GM18517 (cell line): ENCODE measurements around the gene HSPB6.
A peak's percentile ranks its signal among the peaks of the same experiment; 100 is the strongest.

Experiments
- ATAC-seq: cut with Tn5 transposase; IDR thresholded peaks from one replicate; pipeline ENCODE4 v1.9.1; 2021; ENCODE audit warnings: mild to moderate bottlenecking, moderate library complexity; ENCODE audit not compliant: unreplicated experiment

The HSPB6 gene

DNA sequence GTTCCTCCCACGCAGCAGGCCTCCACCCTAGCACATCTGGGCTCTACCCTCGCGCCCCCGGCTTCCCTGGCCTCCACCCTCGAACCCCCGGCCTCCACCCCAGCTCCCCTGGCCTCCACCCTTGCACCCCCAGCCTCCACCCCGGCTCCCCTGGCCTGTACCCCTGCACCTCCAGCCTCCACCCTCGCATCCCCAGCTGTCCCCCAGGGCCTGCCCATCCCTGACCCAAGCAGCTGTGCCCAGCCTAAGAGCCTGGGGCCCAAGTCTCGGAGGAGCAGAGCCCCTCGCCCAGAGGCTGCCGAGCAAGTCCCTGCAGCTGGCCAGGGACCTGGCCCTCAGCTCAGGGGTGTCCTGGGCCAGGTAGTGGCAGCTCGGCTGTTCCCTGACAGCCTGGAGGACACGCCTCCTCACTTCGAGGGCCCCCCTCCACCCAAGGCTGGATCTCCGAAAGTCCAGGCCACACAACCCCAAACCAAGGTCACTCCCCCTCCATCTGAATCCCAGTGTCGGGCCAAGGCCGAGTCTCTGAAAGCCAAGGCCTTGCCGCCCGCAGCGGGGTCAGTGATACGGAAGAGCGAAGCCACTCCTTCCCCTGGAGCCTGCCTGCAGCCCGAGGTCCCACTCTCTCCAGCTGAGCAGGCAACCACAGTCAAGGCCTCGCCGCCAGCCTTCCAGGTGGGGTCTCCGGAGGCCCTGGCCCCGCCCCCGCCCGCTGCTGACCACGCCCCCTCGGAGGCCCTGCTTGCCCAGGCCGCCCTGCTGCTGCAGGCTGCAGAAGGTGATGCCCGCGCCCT lies 10.7 kb upstream of the HSPB6 start:
- ATAC-seq, result no peak

DNA sequence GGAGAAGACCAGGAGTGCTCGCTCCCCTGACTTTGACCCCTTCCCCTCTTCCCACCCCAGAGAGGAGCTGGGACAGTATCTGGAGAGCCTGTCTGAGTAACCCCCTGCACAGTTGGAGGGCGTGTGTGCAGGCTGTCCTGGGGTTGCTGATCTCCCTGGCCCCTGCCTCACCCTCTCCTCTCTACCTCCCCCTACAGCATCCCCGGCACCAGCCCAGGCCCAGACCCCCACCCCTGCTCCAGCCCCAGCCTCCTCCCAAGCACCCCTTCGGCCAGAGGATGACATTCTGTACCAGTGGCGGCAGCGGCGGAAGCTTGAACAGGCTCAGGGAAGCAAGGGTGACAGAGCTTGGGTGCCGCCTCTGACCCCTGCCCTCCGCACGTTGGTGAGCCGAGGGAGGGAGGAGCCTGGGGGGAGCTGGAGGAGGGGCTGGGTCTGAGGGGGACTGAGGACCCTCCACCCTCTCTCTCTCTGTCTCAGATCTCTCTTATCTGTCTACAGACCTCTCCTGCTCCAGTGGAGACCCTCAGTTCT lies 9.8 kb upstream of the HSPB6 start:
- no peak for ATAC-seq

DNA sequence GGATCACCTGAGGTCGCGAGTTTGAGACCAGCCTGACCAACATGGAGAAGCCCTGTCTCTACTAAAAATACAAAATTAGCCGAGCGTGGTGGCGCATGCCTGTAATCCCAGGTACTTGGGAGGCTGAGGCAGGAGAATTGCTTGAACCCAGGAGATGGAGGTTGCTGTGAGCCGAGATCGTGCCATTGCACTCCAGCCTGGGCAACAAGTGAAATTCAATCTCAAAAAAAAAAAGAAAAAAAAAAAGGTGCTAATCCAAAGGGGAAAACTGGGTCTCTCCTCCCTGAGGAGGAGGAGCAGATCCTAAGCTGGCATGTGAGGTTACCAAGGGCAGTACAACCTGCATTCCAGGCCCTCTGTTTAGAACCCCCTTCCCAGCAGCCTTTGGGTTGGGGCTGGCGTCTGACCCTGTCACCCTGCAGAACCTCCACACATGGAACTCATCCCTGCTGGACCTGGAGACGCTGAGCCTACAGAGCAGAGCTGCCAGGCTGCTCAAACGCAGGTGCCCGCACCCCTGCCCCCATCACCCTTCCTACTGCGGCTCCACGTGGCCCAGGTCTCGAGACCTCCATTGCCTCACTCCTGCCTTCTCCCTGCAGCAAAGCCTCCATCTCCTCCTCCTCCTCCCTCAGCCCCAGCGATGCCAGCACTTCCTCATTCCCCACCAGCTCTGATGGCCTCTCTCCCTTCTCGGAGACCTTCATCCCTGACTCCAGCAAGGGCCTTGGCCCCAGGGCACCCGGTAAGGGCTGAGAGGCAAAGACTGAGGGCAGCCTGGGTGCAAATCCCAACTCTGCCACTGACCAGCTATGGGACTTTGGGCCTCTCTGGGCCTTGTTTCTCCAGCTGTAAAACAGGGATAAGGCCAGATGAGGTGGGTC lies 7.8 kb upstream of the HSPB6 start:
- no peak for ATAC-seq

DNA sequence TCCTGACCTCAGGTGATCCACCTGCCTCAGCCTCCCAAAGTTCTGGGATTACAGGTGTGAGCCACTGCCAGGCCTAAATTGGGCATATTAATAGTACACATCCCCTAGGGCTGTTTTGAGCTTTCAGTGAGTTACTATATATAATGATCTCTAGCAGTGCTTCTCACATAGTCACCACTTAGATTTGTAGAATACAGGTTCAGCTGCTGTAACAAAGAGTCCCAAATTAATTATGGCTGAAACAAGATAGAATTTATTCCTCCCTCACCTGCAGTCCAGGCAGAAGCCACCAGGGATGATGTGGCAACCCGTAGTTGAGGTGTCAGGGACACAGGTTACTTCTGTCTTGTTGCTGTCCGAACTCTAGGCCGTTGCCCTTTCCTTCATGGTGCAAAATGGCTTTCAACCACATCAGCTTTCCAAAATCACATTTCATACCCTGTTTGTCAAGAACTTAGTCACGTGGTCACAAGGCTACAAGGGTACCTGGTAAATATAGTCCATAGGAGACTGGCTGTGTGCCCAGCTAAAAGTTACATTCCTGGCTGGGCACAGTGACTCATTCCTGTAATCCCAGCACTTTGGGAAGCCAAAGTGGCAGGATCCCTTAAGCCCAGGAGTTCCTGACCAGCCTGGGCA lies 4.0 kb upstream of the HSPB6 start:
- ATAC-seq, result no peak

DNA sequence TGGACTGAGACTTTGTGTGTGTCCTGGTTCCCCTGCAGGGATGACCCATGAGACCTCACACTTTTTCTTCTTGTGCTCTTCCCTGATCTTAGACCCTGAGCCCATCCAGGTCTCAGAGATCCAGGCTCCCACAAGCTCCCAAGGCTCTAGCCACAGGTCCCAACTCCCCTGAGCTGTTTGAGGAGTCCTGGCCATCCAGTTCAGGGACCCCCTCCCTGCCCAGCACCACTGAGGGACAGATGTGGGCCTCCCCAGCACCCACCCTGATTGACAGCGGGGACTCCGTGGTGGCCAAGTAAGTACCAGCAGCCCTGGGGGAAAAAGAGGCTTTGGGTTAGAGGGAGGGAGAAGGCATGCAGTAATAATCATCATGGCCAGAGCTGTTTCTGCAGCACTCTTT lies 2.9 kb upstream of the HSPB6 start:
- no peak for ATAC-seq

DNA sequence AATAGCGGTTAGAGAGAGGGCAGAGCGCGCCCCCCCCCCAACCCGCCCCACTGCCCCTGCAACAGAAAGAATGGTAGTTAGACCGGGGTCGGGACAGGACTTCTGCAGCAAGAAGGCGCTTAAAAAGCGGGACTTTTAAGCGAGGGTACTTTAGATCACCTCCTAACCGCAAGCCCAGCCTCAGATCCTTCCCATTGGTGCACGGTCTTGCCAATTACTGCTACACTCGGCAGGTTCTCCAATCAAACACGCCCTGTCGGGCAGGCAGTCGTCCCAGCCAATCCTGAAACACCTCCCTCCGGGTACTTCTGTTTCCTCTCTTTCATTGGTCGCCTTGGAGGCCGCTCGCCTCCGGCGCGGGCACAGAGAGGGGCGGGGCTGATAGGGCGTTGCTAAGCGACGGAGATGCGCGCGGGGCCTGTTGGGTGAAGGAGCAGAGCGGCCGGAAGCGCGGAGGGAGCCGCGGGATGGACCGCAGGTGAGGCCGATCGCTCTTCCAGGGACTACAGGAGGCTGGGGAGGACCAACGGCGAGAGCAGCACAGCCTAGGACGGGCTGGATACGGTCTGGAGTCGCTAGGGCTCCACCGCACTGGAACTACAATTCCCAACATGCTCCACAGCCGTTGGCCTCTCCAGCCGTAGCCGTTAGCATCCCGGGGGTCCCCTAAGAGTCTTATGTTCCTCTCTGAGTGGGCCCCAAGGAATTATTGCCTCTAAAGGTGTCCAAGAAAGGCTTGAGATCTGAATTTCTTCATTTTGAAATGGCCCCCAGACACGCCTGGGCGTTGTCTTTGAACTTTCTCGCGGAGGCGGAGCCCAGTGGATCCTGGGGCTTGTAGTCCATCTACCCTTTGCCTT lies 1.1 kb upstream of the HSPB6 start, which contains the start of gene PROSER3:
PROSER3 (plus strand) TSS at position 428 of the 860 bp plus-strand sequence; CDS start at position 468, 40 bp downstream.
- ATAC-seq, result peak; percentile 91

DNA sequence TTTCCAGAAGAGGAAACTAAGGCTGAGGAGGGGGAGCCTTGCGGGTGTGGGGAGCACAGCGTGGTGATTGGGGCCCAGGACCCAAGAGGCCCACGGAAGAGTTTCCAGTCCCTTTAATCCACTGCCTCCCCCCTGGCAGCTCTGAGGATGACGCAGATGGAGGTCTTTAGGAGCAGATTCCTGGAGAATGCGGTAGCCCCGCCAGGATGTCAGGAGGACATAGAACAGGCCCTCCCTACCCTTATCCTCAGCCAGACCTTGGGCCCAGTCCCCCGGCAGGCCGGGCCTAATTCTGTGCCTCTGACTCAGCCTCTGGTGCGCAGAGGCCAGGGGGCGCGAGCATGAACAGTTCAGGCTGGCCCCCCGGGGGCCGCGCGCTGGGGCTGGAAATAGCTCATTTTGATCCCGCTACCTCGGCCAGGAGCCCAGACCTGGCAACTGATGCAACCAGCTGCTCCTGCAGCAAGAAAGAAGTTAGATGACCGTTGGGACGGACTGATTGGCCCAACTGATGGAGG lies 461 bp upstream of the HSPB6 start:
- peak; percentile 5 for ATAC-seq

DNA sequence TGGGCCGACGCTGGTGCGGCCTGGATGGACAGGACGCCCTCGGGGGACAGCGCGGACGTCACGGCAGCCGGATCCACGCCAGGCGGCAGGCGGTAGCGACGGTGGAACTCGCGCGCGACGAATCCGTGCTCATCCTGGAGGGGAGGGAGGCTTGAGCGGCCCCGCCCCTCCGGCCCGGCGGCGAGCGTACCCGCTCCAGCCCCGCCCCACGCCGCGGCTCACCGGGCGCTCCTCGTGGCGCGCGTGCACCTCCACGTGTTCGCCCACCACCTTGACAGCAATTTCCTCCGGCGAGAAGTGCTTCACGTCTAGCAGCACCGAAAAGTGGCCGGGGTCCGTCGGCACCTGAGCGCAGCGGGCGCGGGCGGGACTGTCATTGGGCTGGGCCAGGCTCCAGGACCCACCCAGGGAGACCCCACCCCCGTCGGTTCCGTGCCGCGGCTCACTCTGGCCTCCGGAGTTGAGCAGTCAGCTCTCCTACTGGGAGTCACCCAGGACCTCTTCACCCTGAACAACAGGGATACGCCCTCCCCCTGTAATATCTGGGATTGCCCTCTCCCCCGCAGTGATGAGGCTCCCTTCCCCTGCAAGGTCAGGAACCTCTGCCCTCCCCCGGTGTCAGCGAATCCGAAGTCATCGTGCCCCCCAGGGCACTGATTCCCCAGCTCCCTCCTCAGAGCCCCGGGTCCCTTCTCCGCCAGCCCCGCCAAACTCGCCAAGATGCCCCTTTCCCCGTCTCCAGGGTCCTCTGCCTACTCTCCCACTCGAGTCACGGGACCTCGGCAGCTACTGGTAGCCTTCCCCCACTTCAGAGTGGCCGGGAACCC lies 1.1 kb downstream of the HSPB6 start:
- no peak for ATAC-seq

DNA sequence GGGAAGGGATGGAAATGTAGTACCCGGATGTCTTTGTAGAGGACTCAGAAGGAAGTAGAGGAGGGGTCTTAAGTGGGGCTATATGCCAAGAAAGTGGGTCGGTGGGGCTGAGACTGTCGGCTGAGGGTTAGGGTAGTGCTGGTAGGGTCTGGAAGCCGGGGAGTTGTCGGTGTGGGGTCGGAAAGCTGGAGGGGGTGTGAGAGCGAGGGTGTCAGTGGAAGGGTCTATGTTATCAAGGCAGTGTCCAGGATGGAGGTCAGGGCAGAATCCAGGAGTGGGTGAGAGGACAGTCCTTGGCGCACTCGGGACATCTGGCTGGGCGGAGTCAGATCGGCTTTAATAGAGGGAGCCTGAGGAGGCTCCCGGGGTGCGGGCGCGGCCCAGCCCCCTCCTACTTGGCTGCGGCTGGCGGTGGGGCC lies 1.7 kb downstream of the HSPB6 start:
- ATAC-seq, result no peak

DNA sequence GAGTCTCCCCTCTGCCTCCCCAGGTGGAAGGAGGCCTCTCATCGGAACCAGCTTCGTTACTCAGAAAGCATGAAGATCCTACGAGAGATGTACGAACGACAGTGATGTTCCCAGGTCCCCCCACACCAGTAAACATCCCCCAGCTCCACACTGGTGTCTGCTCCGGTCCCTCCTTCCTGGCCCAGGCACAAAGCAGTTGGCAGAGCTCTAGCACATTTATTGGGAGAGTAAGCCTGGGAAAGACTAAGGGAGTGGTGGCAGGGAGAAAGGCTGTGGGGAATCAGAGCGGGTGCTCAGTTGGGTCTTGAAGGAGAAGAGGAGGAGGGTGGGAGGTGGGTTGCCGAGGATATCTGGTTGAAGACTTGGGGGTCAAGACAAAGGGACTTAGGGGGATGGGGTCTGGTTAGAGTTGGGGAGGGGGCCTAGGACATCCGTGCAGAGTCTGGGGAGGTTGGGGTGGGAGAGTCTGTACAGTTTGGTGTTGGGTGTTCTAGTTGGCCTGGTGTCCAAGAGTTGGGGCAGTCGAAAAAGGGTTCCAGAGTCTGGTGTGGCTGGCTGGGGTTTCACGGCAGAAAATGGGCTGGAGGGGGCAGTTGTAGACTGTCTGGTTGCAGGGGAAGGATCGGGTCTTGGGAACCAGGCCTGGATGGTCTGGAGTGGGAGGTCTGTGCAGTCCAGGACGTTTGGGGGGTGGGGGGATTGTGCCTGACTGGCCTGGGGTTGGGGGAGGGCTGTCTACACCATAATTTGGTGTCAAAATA lies 2.3 kb downstream of the HSPB6 start:
- ATAC-seq, result no peak

DNA sequence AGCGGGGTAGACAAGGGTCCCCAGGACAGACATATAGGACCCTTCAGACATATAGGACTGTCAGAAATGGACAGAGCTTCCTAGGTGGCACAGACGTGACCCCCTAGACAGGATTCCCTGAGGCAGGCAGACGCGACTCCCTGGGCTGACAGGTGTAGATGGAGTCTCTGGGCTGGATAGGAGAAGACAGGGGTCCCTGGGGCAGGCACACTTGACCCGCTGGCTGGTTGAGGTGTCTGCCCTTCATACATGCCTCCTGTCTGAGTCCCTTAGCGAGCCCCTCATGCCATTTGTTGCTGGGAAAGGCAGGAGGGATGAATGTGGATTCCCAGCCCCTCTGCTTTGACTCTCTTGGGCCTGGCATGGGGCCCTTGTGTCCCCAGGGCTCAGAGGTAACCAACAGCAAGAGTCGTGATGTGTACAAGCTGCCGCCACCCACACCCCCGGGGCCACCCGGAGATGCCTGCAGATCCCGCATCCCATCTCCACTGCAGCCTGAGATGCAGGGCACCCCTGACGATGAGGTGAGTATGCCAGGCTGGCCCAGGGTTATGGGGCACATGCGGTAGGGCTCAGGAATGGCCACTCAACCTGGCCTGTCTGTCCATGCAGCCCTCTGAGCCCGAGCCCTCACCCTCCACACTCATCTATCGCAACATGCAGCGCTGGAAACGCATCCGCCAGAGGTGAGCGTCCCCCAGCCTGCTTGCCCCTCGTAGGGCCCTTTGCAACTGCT lies 3.0 kb downstream of the HSPB6 start:
- ATAC-seq, result no peak

DNA sequence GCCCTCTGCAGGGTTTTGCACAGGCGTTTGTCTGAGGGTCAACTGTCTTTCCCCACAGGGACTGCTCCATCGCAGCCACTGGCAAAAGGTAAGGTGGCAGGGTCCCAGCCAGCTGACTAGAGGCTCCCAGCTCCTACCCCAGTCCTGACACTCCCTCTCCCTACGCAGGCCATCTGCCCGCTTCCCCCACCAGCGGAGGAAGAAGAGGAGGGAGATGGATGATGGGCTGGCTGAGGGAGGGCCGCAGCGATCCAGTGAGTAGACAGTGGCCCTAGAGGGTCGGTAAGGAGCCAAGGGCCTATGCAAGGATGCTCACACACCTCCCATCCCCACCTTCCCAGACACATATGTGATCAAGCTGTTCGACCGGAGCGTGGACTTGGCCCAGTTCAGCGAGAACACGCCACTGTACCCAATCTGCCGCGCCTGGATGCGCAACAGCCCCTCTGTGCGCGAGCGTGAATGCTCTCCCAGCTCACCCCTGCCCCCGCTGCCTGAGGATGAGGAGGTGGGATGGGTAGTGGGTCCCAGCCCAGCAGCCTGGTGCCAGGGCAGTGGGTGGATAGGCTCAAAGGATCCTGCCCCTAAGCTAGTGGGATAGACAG lies 4.0 kb downstream of the HSPB6 start:
- no peak for ATAC-seq

DNA sequence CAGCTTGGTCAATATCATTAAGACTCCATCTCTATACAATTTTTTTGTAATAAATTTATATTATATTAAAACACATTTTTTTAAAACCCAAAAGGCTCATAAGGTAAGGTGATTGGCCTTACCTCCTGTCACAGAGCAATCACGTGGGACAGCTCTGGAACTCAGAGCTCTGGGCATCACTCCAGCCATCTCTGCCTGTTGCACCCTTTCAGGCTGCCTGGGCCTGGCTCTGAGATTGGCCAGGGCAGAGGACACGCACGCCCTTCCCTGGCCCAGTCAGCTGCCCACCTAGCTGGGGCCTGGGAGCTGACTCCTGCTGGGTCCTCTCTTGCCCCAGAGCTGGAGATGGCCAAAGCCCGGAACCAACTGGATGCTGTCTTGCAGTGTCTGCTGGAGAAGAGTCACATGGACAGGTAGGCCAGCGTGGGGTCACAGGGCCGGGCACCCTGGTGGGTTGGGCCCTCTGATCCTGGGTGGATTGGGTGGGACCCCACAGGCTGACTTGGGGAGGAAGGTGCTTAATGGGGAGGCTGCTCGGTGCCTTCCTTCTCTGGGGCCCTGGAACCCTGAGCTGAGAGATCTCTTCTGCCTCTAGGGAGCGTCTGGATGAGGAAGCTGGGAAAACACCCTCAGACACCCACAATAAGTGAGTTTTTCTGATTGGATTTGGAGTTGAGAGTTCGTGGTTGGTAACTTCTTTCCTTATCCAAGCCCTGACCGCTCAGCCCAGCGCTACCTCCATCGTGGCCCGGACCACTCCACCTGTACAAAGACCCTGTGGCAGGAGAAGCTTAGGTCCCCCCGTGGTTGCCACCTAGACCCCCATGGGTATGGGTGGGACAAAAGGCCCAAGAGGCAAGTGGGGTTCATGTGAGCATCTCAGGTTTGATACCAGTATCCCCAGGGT lies 4.7 kb downstream of the HSPB6 start:
- ATAC-seq, result no peak

DNA sequence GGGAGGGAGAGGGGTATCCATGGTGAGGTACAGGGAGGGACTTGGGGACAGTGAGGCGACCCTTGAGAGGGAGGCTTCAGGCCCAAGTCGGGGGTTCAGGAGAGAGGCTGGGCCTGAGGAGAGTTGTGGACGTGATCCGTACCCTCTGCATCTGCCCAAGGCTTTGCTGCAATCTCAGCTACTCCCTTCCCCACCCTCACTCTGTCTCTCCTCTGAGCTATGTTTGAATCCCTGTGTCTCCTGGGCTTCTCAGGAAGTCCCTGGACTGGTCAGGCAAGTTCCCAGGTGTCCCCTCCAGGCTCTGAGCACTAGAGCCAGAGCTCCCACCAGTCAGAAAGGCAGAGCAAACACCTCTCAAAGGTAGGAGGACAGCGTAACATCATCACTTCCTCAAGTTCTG lies 6.7 kb downstream of the HSPB6 start:
- no peak for ATAC-seq

DNA sequence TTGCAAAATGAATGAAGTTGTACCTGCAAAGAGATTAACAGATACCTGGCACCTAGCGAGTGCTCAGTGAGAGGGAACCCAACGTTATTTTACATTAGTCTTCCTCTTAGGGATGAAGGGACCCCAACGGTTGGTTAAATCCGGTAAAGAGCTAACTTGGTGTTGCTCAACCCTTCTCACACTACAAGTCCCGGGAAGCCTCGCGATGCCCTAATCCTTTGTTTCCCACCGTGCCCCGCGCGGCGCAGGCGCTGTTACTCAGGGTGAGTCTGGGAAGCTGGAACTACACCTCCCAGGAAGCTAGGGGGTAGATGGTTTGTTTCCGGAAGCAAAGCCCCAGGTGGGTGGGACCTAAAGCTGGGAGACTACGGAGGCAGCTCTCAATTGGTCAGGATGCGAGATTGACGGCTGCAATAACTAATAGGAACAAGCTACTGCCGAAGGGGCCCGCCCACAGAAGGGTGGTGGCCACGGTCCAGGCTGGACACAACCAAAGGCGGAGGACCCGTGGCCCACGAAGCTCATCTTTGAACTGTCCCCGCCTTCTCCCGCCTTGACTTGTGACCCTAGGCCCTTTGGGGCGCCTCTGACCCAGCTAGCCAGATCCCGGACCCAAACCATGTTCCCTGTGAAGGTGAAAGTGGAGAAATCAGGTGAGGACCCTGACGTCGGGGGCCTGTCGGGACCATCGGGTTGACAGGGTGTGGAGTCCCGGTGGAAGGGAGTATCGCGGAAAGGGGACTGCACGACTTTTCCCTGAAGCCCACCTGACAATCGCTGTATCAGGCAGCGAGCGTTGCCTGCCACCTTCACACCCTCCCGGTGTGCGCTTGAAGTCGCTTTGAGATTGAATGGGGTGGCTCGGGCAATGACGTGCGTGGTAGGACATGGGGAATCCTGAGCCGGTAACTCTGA lies 8.5 kb downstream of the HSPB6 start, which contains the start of gene LIN37:
LIN37 (plus strand) TSS at position 471 of the 915 bp plus-strand sequence; CDS start at position 620, 149 bp downstream.
- ATAC-seq, result peak; percentile 66
